Measurements from ENCODE around the gene HSPA12B. TPM values are rescaled to one million over a fixed set of nuclear protein-coding genes. Genes with fewer than 3 reads are reported as not detected.
A peak's percentile ranks its signal among the peaks of the same experiment; 100 is the strongest.

HSPA12B gene
- total RNA-seq, 3 donors from 2014 or later (not counting 1 experiment from before 2014, with no cell fraction given), result not detected

DNA sequence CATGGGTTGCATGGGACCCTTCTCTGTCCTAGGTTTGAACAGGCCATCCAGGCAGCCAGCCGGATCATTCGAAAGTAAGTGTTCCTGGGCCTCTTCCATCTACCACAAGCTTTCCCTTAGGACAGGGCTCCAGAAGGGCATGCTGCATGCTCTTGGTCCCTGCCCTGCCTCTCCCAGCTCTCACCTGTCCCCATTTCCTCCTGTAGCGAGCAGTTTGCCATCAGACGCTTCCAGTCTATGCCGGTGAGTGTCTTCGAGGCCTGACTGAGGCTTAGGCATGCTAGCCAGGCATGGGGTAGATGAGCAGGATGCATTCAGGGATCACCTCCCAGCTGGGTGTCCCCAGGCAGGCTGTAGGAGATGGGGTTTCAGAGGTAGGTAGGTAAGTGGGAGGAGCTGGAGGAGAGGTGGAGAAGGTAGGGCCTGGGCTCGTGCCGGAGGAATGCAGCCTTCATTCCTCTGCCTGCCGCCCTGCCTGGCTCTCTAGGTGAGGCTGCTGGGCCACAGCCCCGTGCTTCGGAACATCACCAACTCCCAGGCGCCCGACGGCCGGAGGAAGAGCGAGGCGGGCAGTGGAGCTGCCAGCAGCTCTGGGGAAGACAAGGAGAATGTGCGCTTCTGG is 67.9 kb downstream of the HSPA12B start:
- no peaks in the 10 kb centered on the region for H3K9me3 Mint-ChIP-seq
- H3K27me3 Mint-ChIP-seq (ENCODE audit: low read depth in 2 of 2), result no peaks in the 10 kb centered on the region
- TF ChIP-seq, protein P1, sequence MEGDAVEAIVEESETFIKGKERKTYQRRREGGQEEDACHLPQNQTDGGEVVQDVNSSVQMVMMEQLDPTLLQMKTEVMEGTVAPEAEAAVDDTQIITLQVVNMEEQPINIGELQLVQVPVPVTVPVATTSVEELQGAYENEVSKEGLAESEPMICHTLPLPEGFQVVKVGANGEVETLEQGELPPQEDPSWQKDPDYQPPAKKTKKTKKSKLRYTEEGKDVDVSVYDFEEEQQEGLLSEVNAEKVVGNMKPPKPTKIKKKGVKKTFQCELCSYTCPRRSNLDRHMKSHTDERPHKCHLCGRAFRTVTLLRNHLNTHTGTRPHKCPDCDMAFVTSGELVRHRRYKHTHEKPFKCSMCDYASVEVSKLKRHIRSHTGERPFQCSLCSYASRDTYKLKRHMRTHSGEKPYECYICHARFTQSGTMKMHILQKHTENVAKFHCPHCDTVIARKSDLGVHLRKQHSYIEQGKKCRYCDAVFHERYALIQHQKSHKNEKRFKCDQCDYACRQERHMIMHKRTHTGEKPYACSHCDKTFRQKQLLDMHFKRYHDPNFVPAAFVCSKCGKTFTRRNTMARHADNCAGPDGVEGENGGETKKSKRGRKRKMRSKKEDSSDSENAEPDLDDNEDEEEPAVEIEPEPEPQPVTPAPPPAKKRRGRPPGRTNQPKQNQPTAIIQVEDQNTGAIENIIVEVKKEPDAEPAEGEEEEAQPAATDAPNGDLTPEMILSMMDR (IDR thresholded peaks at IDR 0.05), result no peak
- DNase-seq (no peak), ATAC-seq (no peak)
- H3K27ac Mint-ChIP-seq, result peak overlapping the region; percentile 29 to 45
- no peaks in the 10 kb centered on the region for H3K27me3 ChIP-seq (ENCODE audit: control insufficient read depth, insufficient read depth, low read length)
- peaks cover 33 to 72% of the 10 kb centered on the region in 2 donors for H3K4me1 Mint-ChIP-seq
- 94% methylated on average over 18 of the region's 18 CpGs for WGBS (ENCODE audit: insufficient coverage)
- intact Hi-C loops (cut with micrococcal nuclease), result no loop called here
- H3K9me3 ChIP-seq (ENCODE audit: control insufficient read depth, insufficient read depth, low read length), result no peaks in the 10 kb centered on the region
- H3K36me3 ChIP-seq (ENCODE audit: control insufficient read depth, insufficient read depth, low read length), result peaks cover 62% of the 10 kb centered on the region
- H3K4me1 ChIP-seq (ENCODE audit: control insufficient read depth, insufficient read depth, low read length), result peaks cover 92% of the 10 kb centered on the region
- peak overlapping the region; percentile 64 for H3K27ac ChIP-seq (ENCODE audit: low read length)
- H3K36me3 Mint-ChIP-seq, result peaks cover 19% of the 10 kb centered on the region
- H3K4me3 ChIP-seq (ENCODE audit: low read length), result no peak overlapping the region
- peak overlapping the region; percentile 52 for H3K4me3 Mint-ChIP-seq

DNA sequence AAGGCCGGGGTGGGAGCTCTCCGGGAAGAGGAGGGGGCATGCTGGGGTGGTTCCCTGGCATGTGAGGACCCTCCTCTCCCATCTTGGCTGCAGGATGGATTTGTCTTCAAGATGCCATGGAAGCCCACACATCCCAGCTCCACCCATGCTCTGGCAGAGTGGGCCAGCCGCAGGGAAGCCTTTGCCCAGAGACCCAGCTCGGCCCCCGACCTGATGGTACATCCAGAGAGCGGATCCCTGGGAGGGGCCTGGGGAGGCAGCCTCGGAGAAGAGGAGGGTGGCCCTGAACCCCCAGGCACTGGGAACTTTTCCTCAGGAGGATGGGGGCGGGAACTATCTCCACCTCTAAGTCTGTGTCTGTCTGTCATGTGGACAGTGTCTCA is 68.4 kb downstream of the HSPA12B start:
- H3K4me1 ChIP-seq (ENCODE audit: control insufficient read depth, insufficient read depth, low read length), result peaks cover 92% of the 10 kb centered on the region
- TF ChIP-seq, protein P1 (IDR thresholded peaks at IDR 0.05), result no peak
- Mint-ChIP-seq H3K4me3 (no peak overlapping the region), H3K27me3 (ENCODE audit: low read depth in 2 of 2) (no peaks in the 10 kb centered on the region), H3K36me3 (peaks cover 19% of the 10 kb centered on the region), H3K27ac (peak overlapping the region in 1 of 2 donors; percentile 45), H3K4me1 (peaks cover 37 to 72% of the 10 kb centered on the region in 2 donors), H3K9me3 (no peaks in the 10 kb centered on the region)
- DNase-seq, result no peak
- no peak for ATAC-seq
- H3K27ac ChIP-seq (ENCODE audit: low read length), result peak overlapping the region; percentile 64
- 97% methylated on average over 8 of the region's 8 CpGs for WGBS (ENCODE audit: insufficient coverage)
- peaks cover 67% of the 10 kb centered on the region for H3K36me3 ChIP-seq (ENCODE audit: control insufficient read depth, insufficient read depth, low read length)
- H3K9me3 ChIP-seq (ENCODE audit: control insufficient read depth, insufficient read depth, low read length), result no peaks in the 10 kb centered on the region
- intact Hi-C loops (cut with micrococcal nuclease), result no loop called here
- H3K27me3 ChIP-seq (ENCODE audit: control insufficient read depth, insufficient read depth, low read length), result no peaks in the 10 kb centered on the region
- no peak overlapping the region for H3K4me3 ChIP-seq (ENCODE audit: low read length)

DNA sequence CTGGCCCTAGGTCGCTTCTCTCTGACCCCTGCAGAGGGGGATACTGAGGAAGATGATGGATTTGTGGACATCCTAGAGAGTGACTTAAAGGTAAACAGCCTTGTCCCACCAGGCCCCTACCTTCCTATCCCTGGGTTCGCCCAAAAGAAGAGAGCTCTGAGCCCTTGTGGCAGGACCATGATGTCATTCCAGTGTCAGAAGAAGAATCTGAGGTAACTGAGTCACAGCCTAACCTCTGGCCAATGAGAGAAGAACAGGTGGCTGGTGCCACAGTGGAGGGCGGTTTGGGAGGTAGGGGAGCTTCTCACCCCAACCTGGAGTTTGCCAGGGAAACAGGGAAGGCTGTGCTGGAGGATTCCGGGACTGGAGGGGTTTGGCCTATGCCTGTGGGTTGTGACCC is 68.8 kb downstream of the HSPA12B start:
- peaks cover 94% of the 10 kb centered on the region for H3K4me1 ChIP-seq (ENCODE audit: control insufficient read depth, insufficient read depth, low read length)
- no peaks in the 10 kb centered on the region for H3K27me3 ChIP-seq (ENCODE audit: control insufficient read depth, insufficient read depth, low read length)
- TF ChIP-seq, protein P1 (IDR thresholded peaks at IDR 0.05), result no peak
- no peaks in the 10 kb centered on the region for H3K9me3 ChIP-seq (ENCODE audit: control insufficient read depth, insufficient read depth, low read length)
- Mint-ChIP-seq H3K4me1 (peaks cover 37 to 73% of the 10 kb centered on the region in 2 donors), H3K9me3 (no peaks in the 10 kb centered on the region), H3K27me3 (ENCODE audit: low read depth in 2 of 2) (no peaks in the 10 kb centered on the region), H3K4me3 (no peak overlapping the region), H3K36me3 (peaks cover 19% of the 10 kb centered on the region), H3K27ac (no peak overlapping the region)
- DNase-seq, result no peak
- WGBS (ENCODE audit: insufficient coverage), result 99% methylated on average over 4 of the region's 4 CpGs
- no peak overlapping the region for H3K4me3 ChIP-seq (ENCODE audit: low read length)
- ATAC-seq, result no peak
- no peak overlapping the region for H3K27ac ChIP-seq (ENCODE audit: low read length)
- intact Hi-C loops (cut with micrococcal nuclease), result no loop called here
- peaks cover 71% of the 10 kb centered on the region for H3K36me3 ChIP-seq (ENCODE audit: control insufficient read depth, insufficient read depth, low read length)

DNA sequence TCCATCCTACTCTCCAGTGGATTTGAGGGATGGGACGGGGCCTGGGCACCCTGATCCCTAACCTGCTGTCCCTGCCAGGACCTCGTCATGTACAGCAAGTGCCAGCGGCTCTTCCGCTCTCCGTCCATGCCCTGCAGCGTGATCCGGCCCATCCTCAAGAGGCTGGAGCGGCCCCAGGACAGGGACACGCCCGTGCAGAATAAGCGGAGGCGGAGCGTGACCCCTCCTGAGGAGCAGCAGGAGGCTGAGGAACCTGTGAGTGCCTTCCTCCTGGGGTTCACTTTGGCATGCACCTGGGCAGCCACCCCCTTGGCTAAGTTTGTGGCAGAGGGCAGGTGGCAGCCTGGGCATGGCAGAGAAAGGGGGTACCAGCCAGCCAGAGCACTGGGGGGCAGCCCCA is 69.4 kb downstream of the HSPA12B start:
- Histone ChIP-seq H3K36me3 (ENCODE audit: control insufficient read depth, insufficient read depth, low read length) (peaks cover 74% of the 10 kb centered on the region), H3K4me1 (ENCODE audit: control insufficient read depth, insufficient read depth, low read length) (peaks cover 93% of the 10 kb centered on the region), H3K27ac (ENCODE audit: low read length) (no peak overlapping the region), H3K27me3 (ENCODE audit: control insufficient read depth, insufficient read depth, low read length) (no peaks in the 10 kb centered on the region), H3K9me3 (ENCODE audit: control insufficient read depth, insufficient read depth, low read length) (no peaks in the 10 kb centered on the region), H3K4me3 (ENCODE audit: low read length) (no peak overlapping the region)
- ATAC-seq (no peak), DNase-seq (no peak)
- Mint-ChIP-seq H3K27me3 (ENCODE audit: low read depth in 2 of 2) (no peaks in the 10 kb centered on the region), H3K36me3 (peaks cover 19% of the 10 kb centered on the region), H3K9me3 (no peaks in the 10 kb centered on the region), H3K27ac (no peak overlapping the region), H3K4me1 (peaks cover 39 to 72% of the 10 kb centered on the region in 2 donors), H3K4me3 (no peak overlapping the region)
- intact Hi-C loops (cut with micrococcal nuclease), result no loop called here
- TF ChIP-seq, protein P1 (IDR thresholded peaks at IDR 0.05), result no peak
- 98% methylated on average over 13 of the region's 13 CpGs for WGBS (ENCODE audit: insufficient coverage)
